Cerebellar cortex (tissue), 1 donor: Measurements from ENCODE around the gene SS18.
A peak's percentile ranks its signal among the peaks of the same experiment; 100 is the strongest.

ENCODE experiments used
- DNase-seq: peaks from one replicate; pipeline ENCODE4 v3.0.0-alpha.2; 2015; ENCODE audit warnings: low spot score

Gene SS18

GRCh38 chr18:26071020-26071419 is 19.4 kb downstream of the SS18 start:
- no peak for DNase-seq

- DNase-seq: no peak
Observed at GRCh38 chr18:26059357-26059756, 31.1 kb downstream of the SS18 start.

- no peak for DNase-seq
Observed at GRCh38 chr18:26057344-26057773, 33.1 kb downstream of the SS18 start.

- DNase-seq: no peak
Observed at GRCh38 chr18:26056291-26056690, 34.1 kb downstream of the SS18 start.

GRCh38 chr18:26052505-26052904 is 37.9 kb downstream of the SS18 start:
- no peak for DNase-seq

GRCh38 chr18:26051843-26052242 is 38.6 kb downstream of the SS18 start:
- peak; percentile 27 for DNase-seq

- no peak for DNase-seq
Observed at GRCh38 chr18:26046419-26047077, 43.9 kb downstream of the SS18 start.

GRCh38 chr18:26044807-26045206 is 45.6 kb downstream of the SS18 start:
- DNase-seq: no peak

GRCh38 chr18:26040051-26040656 is 50.3 kb downstream of the SS18 start:
- no peak for DNase-seq

GRCh38 chr18:26039203-26039602 is 51.2 kb downstream of the SS18 start:
- DNase-seq: no peak

- DNase-seq: no peak
Observed at GRCh38 chr18:26036635-26037034, 53.8 kb downstream of the SS18 start.

- no peak for DNase-seq
Observed at GRCh38 chr18:26034850-26035497, 55.4 kb downstream of the SS18 start.

- no peak for DNase-seq
Observed at GRCh38 chr18:26022585-26022984, 67.8 kb downstream of the SS18 start.

- no peak for DNase-seq
Observed at GRCh38 chr18:26021061-26021754, 69.2 kb downstream of the SS18 start.

GRCh38 chr18:26017929-26018328 is 72.5 kb downstream of the SS18 start:
- DNase-seq: peak; percentile 87

GRCh38 chr18:26014462-26014861 is 76.0 kb downstream of the SS18 start:
- no peak for DNase-seq

GRCh38 chr18:26008619-26009018 is 81.8 kb downstream of the SS18 start:
- no peak for DNase-seq

GRCh38 chr18:26008096-26008495 is 82.3 kb downstream of the SS18 start:
- no peak for DNase-seq

- no peak for DNase-seq
Observed at GRCh38 chr18:26005950-26006349, 84.5 kb downstream of the SS18 start.

- DNase-seq: no peak
Observed at GRCh38 chr18:26004832-26005231, 85.6 kb downstream of the SS18 start.

GRCh38 chr18:26003817-26004216 is 86.6 kb downstream of the SS18 start:
- no peak for DNase-seq

- peak; percentile 15 for DNase-seq
Observed at GRCh38 chr18:26003356-26003755, 87.1 kb downstream of the SS18 start.

GRCh38 chr18:26002375-26002910 is 88.0 kb downstream of the SS18 start:
- DNase-seq: no peak
